HG03280 (cell line): ENCODE data around the gene JAML.

Experiments
- ATAC-seq: cut with Tn5 transposase; IDR thresholded peaks from one replicate; pipeline ENCODE4 v1.9.1; 2021; ENCODE audit warnings: mild to moderate bottlenecking, moderate library complexity; ENCODE audit not compliant: unreplicated experiment

Gene JAML

DNA sequence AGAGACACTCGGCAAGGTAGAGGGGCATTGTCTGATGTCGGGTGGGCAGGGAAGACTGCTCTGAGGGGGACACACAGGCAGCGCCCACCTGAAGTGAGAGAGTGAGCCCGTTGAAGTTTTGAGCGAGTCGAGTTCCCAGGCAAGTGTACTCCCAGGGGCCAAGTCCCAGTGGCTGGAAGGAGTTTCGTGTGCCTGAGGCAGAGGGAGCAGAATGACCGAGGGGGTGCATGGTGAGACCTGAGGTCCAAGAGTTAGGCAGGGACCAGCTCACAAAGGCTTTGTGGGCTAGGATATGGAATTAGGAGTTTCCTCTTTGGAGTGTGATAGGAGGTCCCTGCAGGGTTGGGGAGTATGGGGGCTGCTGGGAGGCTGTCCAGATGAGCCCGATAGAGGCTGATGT, 54.6 kb downstream of the JAML start:
- no peak for ATAC-seq

DNA sequence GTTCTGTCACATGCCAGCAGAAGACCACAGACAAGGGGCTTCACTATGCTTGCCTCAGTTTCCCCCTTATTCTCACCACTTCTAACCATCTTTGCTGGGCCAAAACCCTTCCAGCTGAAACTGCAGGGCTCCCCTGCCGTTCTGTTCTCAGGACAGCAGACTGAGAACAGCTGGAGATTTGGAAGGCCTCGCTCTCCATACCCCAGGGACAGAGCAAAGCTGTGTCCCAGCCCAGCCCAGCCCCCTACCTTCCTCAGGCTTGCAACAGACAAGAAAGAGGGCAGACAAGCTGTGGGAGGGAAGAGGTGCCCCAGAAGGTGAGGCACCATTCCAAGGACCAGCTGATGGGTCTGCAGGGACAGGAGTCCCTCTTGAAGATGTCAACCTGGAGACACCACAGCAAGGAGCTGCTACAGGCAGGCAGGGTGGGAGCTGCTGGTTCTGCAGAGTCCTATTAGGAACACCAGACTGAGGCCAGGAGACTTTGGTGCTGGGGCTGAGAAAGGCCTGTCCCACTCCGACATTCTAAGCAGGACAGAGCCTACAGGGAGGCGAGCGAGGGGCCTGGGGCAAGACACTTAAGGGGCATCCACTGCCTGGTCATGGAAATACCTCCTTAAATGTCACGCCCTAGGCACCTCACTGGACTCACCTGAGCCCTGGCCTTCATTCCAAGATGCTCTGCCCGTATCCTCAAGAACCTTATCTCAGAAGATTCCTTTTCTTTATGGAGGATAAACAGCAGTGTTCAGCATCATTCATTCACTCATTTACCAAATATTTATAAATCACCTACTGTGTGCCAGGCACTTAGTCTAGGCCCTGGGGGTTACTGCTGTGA, 55.3 kb downstream of the JAML start:
- no peak for ATAC-seq

- no peak for ATAC-seq
These were observed 56.1 kb downstream of the JAML start for GRCh38 chr11:118168751-118169150.

DNA sequence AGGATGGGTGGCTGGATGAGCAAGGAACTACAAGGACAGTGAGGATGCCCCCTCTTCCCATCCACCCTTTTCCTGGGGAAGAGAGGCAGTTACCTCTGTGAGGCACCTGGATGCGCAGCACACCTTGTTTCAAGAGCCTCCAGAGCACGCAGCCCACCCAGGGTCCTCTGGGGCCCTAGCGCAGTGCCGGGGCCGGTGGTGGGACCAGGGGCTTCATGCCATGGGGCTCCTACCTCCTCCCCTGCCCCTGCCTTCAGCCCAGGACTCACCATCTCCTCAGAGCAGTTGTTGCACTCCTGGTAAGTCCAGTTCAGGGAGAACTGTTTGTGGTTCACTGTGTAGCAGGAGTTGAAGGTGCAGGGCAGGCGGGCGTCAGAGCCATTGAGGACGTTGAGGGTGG, 56.5 kb downstream of the JAML start:
- ATAC-seq: no peak

DNA sequence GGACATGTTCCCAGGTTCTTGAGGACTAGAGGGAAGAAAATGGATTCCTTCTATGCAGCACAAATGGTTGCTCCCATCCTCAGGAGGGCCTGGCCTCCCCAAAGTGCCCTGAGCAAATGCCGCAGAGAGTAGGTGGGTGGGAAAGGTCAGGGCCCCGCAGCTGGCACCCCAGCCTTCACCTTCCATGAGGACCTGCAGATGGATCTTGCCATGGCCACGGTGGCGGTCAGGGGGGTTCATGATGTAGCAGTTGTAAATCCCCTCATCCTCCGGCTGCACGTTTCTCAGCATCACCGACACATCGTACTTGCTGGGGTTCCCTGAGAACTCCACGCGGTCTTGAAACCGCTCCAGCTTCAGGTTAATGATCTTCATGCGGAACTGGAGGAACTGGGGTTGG, 56.9 kb downstream of the JAML start:
- no peak for ATAC-seq

- no peak for ATAC-seq
These were observed 57.6 kb downstream of the JAML start for GRCh38 chr11:118167253-118167652.

- ATAC-seq: no peak
These were observed 58.2 kb downstream of the JAML start for GRCh38 chr11:118166641-118167040.

- no peak for ATAC-seq
These were observed 59.9 kb downstream of the JAML start for GRCh38 chr11:118164885-118165284.

DNA sequence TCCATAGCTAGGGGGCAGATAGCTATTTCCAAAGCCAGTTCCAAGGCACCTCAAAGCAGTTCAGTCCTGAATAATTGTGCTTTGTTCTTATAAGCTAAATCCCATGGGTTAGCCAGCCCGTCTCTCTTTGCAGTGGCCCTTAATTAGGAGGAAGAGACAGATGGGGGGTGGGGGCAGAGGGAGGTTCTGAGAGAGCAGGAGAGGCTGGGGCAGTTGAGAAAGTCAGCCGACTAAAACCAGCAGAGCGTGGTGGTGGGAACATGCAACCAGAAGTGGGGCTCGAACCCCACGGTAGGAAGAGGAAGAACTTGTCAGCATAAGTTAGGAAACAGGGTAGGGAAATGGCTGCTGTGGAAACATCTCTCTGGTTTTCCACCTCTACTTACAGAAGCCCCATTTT, 61.3 kb downstream of the JAML start:
- ATAC-seq: no peak

DNA sequence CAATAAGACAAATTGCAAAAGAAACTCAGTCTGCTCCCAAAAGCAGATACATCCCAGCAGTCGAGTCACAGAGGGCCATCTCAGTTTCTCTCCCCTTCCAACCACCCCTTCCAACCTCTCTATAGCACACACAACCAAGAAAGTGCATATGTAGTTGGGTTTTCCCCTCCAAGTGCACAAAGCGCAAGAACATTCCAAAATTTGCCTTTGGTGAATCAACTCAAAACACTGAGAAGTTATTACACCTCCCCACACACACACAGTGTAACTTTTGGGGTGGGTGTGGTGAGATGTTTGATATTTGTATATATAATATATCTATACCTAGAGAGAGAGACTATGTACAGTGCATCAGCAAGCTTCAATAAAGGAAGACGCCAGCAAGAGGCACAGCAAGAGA, 62.0 kb downstream of the JAML start:
- no peak for ATAC-seq

GRCh38 chr11:118161786-118162185, 63.0 kb downstream of the JAML start:
- ATAC-seq: no peak

DNA sequence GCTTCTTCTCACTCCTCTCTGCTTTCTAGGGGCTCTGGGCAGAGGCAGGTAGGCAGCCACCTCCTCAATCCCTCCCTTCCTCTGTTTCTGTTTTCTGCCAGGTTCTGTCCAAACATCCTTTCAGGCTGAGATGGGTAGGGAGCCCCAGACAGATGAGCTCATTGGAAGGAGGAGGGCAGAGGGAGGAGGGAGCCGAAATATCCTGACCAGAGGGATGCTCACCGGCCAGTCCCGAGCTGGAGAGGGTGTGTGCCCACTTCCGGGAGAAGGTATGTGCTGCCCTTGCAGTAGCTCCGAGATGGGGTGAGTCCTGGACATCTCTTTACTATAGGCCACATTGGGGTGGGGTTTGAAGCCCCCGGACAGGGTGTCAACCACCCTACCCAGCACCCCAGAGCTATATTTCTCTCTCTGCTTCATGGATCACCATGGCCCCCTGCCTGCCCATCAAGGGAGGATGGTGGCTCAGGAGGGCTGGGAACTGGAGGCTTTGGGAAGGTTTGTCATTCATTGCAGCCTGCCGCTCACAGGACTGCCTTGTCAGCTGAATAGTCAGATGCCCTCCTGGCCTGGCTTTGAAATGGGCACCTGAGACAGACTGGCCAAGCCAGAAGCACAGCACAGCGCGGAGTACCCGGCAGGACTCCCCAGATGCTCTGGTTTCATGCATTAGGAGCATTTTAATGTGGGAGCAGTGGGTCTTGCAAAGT, 67.5 kb downstream of the JAML start:
- no peak for ATAC-seq

DNA sequence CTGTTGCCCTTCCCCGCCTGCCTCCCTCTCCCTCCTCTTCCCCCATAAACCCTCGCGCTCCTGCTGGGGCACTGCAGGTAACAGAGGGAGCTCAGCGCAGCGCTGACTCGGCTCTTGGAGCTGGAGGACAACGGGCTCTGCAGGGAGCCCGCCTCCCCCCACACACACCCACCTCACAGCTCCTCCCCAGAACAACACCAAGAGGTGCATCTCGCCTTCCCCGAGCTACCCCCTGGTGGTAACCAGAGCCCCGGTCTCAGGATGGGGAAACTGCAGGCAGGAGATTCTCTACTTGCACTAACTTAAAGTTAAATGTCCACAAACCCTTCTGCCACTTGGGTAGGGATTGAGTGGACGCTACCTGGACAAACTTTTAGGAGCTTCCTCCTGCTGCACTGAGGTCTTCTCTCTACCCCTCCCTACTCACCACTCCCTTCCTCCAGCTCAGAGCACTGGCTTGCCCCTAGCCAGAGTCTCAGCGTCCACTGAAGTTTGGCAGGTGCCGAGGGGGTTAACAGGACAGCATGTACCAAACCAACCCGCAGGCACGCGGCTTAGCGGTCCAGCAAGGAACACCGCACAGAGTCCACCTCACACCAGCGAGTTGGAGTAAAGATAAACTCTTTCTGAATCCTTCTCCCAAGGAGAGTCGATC, 68.2 kb downstream of the JAML start:
- ATAC-seq: no peak

DNA sequence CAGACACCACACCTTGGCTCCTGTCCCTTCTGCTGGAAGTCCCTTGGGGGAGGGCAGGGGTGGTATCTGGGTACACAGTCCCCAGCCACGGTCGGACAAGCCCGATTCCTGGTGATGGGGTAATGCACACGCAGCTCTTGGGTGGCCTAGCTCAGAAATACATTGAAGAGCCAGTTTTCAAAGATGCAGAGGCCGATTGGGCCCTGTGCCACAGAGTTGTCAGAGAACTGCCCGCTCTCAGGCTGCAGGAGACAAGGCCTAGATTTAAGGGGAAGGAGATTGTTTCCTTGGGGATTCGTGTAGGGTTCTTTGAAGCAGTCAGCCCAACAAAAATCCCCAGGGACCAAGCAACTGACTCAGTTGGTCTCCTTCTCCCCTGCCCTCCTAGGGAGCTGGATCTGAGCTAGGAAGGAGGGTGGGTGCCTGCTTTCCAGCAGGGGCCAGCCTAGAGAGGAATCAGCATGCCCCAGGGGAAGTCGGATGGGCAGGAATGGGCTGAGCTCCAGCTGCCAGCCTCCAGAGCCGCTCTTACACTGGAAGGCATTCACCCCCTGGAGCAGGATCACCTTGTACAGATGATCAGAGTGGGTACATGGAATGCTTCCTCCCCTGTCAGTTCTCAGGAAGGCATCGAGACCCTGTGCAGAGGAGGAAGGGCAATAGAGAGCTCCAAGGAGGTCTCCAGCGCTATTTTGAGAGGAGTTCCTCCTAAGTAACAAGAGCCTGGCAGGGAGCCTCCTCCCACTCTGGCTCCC, 68.9 kb downstream of the JAML start:
- no peak for ATAC-seq

DNA sequence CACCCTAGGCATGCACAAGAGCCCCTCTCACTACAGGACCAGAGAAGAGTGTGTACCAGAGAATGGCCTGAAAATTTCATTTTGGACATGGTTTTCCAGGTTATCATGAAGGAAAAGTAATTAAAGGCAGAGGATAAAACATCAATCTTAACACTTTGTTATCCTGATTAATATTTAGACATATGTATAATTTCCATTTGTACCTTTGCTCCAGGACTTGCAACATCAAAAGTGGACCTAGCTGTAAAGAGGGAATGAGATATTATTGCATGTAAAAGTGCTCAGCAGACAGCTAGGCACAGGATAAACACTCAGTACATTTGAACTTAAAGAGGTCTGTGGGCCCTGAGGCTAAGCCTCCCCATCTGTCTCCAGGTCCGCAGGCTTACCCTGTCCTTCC, 70.2 kb downstream of the JAML start:
- ATAC-seq: no peak

GRCh38 chr11:118153976-118154375, 70.8 kb downstream of the JAML start:
- ATAC-seq: no peak

DNA sequence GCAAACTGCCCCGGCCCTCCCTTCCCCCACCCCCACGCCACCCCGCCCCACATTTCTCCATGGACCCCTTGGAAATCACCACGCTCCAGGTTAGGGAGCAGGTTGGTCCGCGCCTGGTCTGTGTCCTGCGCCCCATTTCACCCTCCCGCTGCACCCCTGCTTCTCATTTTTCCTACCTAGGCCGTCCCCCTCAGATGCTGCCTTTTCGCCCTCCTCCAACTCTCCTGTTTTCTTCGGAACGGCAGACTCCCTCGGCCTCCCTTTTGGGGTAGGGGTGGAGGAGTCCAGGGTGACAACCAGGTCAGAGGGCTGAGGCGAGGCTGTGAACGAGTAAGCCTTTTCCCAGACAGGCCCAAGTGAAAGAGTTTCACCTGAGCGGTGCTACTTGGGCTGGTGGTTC, 71.3 kb downstream of the JAML start:
- ATAC-seq: no peak

DNA sequence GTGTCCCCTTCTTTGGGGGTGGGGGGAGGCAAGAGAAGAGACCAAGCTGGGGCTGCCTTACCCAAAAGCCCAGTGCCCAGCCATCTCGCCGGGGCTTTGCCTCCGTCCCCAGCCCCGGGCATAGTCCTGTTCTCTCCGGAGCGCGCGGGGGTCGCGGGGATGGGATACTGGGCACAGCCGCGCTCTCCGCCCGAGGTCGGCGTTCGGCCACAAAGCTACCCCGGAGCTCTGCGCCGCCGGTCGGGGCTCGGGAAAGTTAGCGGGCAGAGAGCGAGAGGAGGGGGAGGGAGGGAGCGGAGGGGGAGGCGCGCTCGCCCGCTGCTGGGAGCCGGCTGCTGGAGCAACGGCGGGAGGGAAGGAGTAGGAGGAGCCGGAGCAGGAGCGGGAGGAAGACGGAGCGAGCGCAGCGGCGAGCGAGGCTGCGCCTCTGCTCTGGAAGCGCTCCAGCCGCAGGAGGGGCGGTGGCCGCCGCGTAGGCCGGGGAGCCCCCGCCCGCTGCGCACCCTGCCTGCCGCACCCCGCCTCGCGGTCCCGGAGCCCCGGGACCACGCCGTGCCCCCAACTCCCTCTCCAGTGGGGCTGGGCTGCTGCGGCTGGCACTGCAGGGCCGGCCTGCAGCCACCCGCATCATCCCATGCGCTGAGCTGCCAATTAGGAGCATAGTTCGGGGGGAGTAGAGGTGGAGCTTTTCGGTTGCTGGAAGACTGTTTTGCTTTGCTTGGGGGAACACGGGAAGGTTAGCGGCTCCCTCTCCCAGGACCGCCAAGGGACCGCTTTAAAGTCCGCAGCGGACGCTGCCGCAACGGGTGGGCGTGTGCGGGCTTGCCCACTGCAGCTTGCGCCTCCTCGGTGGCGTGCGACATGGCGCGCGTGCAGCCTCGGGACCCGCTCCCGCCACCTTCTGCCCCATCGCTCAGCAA, 72.0 kb downstream of the JAML start, which contains the start of gene SCN4B:
TSS of gene SCN4B (minus strand) at position 272 of the 920 bp plus-strand sequence. CDS start at position 122, 150 bp downstream.
- no peak for ATAC-seq

GRCh38 chr11:118152020-118152551, 72.7 kb downstream of the JAML start:
- ATAC-seq: no peak

DNA sequence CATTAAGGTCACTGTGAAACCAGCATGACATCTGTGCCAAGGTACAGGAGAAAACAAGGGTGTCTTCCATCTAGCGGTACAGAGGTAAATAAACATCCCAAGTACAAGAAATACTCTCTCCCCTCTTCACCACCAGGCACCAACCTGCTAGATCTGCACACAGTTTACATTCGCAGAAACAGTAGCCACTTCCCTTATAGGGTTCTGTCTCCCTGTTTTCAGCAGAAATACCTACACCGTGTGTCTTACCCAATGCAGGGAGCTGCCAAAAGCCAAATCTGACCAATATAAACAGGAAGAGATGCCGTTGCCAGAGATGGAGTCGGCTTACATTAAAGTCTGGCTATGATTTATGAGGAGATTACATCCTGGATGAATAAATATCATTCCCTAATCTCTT, 73.4 kb downstream of the JAML start:
- ATAC-seq: no peak
